NCI-H2107 treated with DMSO at 0.1 percent for 48 hours (cell line): ENCODE measurements around the gene CTDSP1.
A peak's percentile ranks its signal among the peaks of the same experiment; 100 is the strongest.

Experiments used
- DNase-seq: peaks from one replicate; lab custom pipeline; 2025; ENCODE audit not compliant: unreplicated experiment; lab: John Stamatoyannopoulos, UW

The CTDSP1 gene

GRCh38 chr2:218398437-218399390, 954 bp upstream of the CTDSP1 start:
- DNase-seq: no peak

GRCh38 chr2:218400167-218400929, 680 bp downstream of the CTDSP1 start:
- no peak for DNase-seq

GRCh38 chr2:218400930-218401881, 1.5 kb downstream of the CTDSP1 start:
- DNase-seq: no peak

GRCh38 chr2:218401890-218402289, 2.2 kb downstream of the CTDSP1 start:
- DNase-seq: no peak

GRCh38 chr2:218402491-218402901, 2.8 kb downstream of the CTDSP1 start:
- no peak for DNase-seq

GRCh38 chr2:218402911-218403411, 3.3 kb downstream of the CTDSP1 start:
- DNase-seq: no peak

- no peak for DNase-seq
These were observed 4.1 kb downstream of the CTDSP1 start for GRCh38 chr2:218403810-218404209.

- DNase-seq: no peak
These were observed 4.8 kb downstream of the CTDSP1 start for GRCh38 chr2:218404351-218405085.

GRCh38 chr2:218405086-218405745, 5.5 kb downstream of the CTDSP1 start:
- no peak for DNase-seq

- DNase-seq: no peak
These were observed 6.1 kb downstream of the CTDSP1 start for GRCh38 chr2:218405746-218406208.

- DNase-seq: peak; percentile 77
These were observed 6.7 kb downstream of the CTDSP1 start for GRCh38 chr2:218406209-218406948.

- peak; percentile 12 for DNase-seq
These were observed 7.4 kb downstream of the CTDSP1 start for GRCh38 chr2:218406949-218407618.

GRCh38 chr2:218407717-218408116, 8.0 kb downstream of the CTDSP1 start:
- no peak for DNase-seq

GRCh38 chr2:218418321-218418716, 18.7 kb downstream of the CTDSP1 start:
- no peak for DNase-seq

- no peak for DNase-seq
These were observed 19.2 kb downstream of the CTDSP1 start, which contains the start of gene VIL1 for GRCh38 chr2:218418717-218419458. Gene VIL1 (plus strand): TSS chr2:218419123. CDS start chr2:218423779, 4,656 bp downstream.

GRCh38 chr2:218419630-218420216, 20.1 kb downstream of the CTDSP1 start:
- DNase-seq: no peak

GRCh38 chr2:218421027-218421426, 21.4 kb downstream of the CTDSP1 start:
- DNase-seq: no peak
